HFF-Myc (cell line): ENCODE data around the gene CEP57L1.
"Not testable (repeated sequence)": the region's sequence is repeated elsewhere in the genome, so short reads cannot be mapped to it uniquely, and the experiment has no call there.

ENCODE experiments used
- DNase-seq: peaks from one replicate; pipeline ENCODE4 v3.0.0-alpha.2; 2011; ENCODE audit warnings: low read depth; ENCODE audit errors: extremely low read depth
- H3K4me3 ChIP-seq: replicated peaks from 2 replicates; pipeline ENCODE4 v1.5.1; 2011; ENCODE audit warnings: low read depth, mild to moderate bottlenecking, control low read depth, low read length
- TF ChIP-seq, protein P1 (sequence below): IDR thresholded peaks from 2 replicates; pipeline ENCODE4 v1.5.1; 2012; ENCODE audit warnings: mild to moderate bottlenecking, low read depth, low read length, control low read depth; ENCODE audit errors: missing control alignments

The CEP57L1 gene

DNA sequence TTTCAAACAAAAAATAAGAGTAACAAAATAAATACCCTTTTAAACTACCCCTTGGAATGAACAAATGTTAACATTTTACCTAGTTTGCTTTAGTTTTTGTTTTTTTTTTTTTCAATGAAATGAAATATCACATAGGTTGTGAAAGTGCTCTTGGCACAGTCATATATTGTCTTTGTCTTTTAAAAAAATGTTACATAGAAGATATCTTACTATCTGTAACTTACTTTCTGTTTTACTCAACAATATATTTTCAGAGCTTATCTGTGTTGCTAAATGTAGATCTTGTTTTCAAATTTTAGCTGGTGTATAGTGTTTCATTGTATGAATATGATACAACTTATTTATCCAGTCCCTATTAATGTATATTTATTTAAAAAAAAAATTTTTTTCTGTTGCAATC lies 8.6 kb downstream of the CEP57L1 start:
- no peak overlapping the region for H3K4me3 ChIP-seq
- no peak for DNase-seq
- TF ChIP-seq, protein P1, sequence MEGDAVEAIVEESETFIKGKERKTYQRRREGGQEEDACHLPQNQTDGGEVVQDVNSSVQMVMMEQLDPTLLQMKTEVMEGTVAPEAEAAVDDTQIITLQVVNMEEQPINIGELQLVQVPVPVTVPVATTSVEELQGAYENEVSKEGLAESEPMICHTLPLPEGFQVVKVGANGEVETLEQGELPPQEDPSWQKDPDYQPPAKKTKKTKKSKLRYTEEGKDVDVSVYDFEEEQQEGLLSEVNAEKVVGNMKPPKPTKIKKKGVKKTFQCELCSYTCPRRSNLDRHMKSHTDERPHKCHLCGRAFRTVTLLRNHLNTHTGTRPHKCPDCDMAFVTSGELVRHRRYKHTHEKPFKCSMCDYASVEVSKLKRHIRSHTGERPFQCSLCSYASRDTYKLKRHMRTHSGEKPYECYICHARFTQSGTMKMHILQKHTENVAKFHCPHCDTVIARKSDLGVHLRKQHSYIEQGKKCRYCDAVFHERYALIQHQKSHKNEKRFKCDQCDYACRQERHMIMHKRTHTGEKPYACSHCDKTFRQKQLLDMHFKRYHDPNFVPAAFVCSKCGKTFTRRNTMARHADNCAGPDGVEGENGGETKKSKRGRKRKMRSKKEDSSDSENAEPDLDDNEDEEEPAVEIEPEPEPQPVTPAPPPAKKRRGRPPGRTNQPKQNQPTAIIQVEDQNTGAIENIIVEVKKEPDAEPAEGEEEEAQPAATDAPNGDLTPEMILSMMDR, result no peak

DNA sequence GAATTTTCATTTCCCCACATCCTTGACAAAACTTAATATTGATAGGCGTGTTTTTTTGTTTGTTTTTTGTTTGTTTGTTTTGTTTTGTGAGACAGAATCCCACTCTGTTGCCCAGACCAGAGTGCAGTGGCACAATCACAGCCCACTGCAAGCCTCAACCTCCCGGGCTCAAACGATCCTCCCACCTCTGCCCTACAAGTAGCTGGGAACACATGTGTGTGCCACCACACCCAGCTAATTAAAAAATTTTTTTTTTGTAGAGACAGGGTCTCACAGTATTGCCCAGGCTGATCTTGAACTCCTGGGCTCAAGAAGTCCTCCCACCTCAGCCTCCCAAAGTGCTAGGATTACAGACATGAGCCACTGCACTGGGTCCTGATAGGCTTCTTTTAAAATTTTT lies 9.2 kb downstream of the CEP57L1 start:
- no peak overlapping the region for H3K4me3 ChIP-seq
- TF ChIP-seq, protein P1, result no peak
- no peak for DNase-seq

DNA sequence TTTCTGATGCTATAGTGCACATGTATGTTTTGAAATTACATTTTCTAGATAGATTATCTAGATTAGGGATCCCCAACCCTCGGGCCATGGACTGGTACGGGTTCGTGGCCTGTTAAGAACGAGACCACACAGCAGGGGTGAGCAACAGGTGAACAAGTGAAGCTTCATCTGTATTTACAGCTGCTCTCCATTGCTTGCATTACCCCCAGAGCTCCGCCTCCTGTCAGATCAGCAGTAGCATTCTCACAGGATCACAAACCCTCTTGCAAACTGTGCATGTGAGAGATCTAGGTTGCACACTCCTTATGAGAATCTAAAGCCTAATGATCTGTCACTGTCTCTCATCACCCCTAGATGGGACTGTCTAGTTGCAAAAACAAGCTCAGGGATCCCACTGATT lies 10.4 kb downstream of the CEP57L1 start:
- no peak overlapping the region for H3K4me3 ChIP-seq
- TF ChIP-seq, protein P1, result no peak
- no peak for DNase-seq

DNA sequence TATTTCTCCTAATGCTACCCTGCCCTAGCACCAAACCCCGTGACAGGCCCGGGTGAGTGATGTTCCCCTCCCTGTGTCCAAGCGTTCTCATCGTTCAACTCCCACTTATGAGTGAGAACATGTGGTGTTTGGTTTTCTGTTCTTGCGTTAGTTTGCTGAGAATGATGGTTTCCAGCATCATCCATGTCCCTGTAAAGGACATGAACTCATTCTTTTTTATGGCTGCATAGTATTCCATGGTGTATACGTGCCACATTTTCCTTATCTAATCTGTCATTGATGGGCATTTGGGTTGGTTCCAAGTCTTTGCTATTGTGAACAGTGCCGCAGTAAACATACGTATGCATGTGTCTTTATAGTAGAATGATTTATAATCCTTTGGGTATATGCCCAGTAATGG lies 14.4 kb downstream of the CEP57L1 start:
- not testable (repeated sequence) for H3K4me3 ChIP-seq, DNase-seq

DNA sequence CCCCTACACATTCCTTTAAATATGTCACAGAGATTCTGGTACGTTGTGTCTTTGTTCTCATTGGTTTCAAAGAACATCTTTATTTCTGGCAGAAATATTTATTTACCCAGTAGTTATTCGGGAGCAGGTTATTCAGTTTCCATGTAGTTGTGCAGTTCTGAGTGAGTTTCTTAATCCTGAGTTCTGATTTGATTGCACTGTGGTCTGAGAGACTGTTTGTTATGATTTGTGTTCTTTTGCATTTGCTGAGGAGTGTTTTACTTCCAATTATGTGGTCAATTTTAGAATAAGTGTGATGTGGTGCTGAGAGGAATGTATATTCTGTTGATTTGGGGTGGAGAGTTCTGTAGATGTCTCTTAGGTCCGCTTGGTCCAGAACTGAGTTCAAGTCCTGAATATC lies 17.4 kb downstream of the CEP57L1 start:
- not testable (repeated sequence) for H3K4me3 ChIP-seq, DNase-seq

DNA sequence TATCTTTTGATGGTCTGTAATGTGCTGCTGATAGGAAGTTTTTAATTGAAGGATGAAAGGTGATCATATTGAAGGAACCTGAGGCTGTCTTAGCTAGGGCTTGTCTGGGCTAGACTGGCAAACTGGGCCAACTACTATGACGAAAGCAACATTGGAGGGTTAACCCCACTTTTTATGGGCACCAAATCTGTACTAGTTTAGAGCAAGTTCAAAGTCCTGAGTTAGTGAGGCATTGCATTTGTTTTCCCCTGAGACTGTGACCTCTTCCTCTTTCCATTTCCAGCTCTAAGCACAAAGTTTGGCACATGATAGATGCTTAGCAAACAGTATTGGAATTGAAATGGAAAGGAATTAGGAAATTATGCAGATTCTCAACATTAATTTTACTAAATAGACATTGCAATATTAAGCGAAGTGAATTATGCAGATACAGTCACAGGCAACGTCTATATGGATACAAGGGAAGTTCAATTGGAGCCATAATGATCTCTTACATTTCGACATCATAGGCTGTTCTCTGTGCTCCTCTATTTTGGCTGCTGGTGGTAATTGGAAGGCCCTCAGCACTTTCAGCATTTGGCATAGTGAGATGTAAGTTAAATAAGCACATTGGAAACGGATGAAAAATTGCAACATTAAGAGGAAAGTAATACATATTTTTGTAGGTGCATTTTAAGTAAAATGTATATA lies 22.2 kb downstream of the CEP57L1 start:
- TF ChIP-seq, protein P1, result no peak
- no peak overlapping the region for H3K4me3 ChIP-seq
- DNase-seq, result no peak

DNA sequence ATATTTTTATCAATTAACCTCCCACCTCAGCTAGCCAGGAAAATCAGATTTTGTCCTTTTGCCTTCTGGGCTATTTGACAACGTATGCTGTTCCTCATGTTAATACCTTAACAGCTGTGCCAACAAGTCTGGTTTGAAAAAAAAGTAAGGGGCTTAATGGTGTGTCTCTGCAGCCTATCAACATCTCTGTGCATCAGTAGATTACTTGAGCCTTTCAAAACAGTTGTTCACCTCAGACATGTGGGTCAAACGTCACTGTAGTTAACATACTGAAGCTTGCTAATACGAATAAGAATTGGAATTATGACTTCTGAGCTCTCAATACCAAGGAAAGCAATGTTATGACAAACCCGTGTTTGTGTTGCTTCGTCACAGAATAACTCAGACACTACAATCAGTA lies 23.0 kb downstream of the CEP57L1 start:
- H3K4me3 ChIP-seq, result no peak overlapping the region
- no peak for DNase-seq
- TF ChIP-seq, protein P1, result no peak

DNA sequence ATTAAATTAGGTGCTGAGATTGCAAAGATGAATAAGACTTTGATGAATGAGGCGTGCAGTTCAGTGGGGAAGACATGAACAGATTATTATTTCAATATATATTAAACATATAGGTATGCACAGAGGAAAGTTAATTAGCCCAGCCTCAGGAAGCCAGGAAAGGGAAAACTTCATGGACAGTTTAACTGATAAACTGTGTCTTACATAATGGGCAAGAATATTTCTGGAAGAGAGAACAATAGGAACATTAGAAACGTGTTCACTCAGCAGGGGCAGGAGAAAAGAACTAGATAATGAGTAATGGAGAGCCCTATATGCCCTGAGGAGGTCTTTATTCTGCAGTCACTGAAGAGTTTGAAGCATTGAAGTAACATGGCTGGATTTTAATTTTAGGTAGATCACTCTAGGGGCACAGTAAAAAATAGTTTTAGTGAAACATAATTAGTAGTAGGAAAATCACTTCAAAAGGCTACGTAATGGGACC lies 23.6 kb downstream of the CEP57L1 start:
- DNase-seq, result no peak
- no peak overlapping the region for H3K4me3 ChIP-seq
- TF ChIP-seq, protein P1, result no peak
